K562 (cell line): ENCODE measurements around the gene GSK3B. TPM values are rescaled to one million over a fixed set of nuclear protein-coding genes. Genes with fewer than 3 reads are reported as not detected.

ENCODE experiments used
- ATAC-seq: fragments of 200-7000 bp; cut with Tn5 transposase; 3 replicates; pipeline ENCODE4 v1.9.1; 2020; ENCODE audit warnings: moderate library complexity
- BruUV-seq: library from RNA; stranded (reverse); fragments of 400-500 nt; replicated peaks from 2 replicates; lab custom pipeline; 2021; lab: Mats Ljungman, UMichigan
- CTCF ChIA-PET: fragments of 300-600 bp; formaldehyde crosslinking; extraction: SDS; loops from one replicate; lab custom pipeline; 2021; ENCODE audit warnings: low intra/inter-chr PET ratio; lab: Yijun Ruan, JAX
- POLR2A ChIA-PET: fragments of 300-600, 350-650 bp; sonication (Branson Sonifier 250); formaldehyde crosslinking; extraction: SDS; loops from one replicate; lab custom pipeline; 2021; ENCODE audit warnings: antibody characterized with exemption, inconsistent platforms; lab: Yijun Ruan, JAX
- DNase-seq, 4 experiments: peaks; one replicate each; pipeline versions ENCODE4 v3.0.0 to v3.0.0-alpha.2; 2011 to 2018; ENCODE audit warnings: low spot score in 3 of 4, mixed read lengths in 3 of 4; ENCODE audit errors: extremely low read depth in 1 of 4
- FAIRE-seq: peaks from 2 replicates; lab custom pipeline; 2011; peaks lifted over from hg19 to GRCh38; lab: Jason Lieb, UNC
- H2AFZ ChIP-seq: 2 replicates; pipeline ENCODE4 v1.6.0; 2011; ENCODE audit warnings: low read depth, low read length, control low read depth, inconsistent platforms
- H3K27ac ChIP-seq: fragments of 200-600 bp; 3 replicates; pipeline ENCODE4 v1.8.0; 2011; ENCODE audit warnings: low read depth, mild to moderate bottlenecking, control low read depth, inconsistent platforms, low read length, moderate library complexity, mixed read lengths; ENCODE audit errors: extremely low read depth
- H3K27me3 ChIP-seq, 2 experiments: fragments of 300-600 bp in 1 of 2; 2 replicates in 1 of 2; 3 replicates in 1 of 2; pipeline versions ENCODE4 v1.6.0 to v1.8.0; 2011; ENCODE audit warnings: inconsistent platforms in 2 of 2, low read length in 2 of 2, mild to moderate bottlenecking in 1 of 2, mixed read lengths in 1 of 2, moderate library complexity in 1 of 2; ENCODE audit not compliant: control insufficient read depth in 2 of 2, insufficient read depth in 2 of 2
- H3K36me3 ChIP-seq: fragments of 300-600 bp; 3 replicates; pipeline ENCODE4 v1.8.0; 2011; ENCODE audit warnings: mild to moderate bottlenecking, low read length, inconsistent platforms; ENCODE audit not compliant: control insufficient read depth, insufficient read depth
- H3K4me1 ChIP-seq, 2 experiments: fragments of 200-600 bp in 1 of 2; replicated peaks in 1 of 2; 2 replicates in 1 of 2; 3 replicates in 1 of 2; pipeline versions ENCODE4 v1.5.1 to v1.8.0; 2011; ENCODE audit warnings: inconsistent platforms in 2 of 2, low read length in 2 of 2, mild to moderate bottlenecking in 1 of 2, mixed read lengths in 1 of 2, moderate library complexity in 1 of 2; ENCODE audit not compliant: control insufficient read depth in 2 of 2, insufficient read depth in 2 of 2
- H3K4me2 ChIP-seq: 2 replicates; pipeline ENCODE4 v1.6.1; 2011; ENCODE audit warnings: low read length, control low read depth, inconsistent platforms, mixed read lengths; ENCODE audit not compliant: insufficient read depth
- H3K4me3 ChIP-seq: fragments of 200-600 bp; sonication (generic), shearing (Covaris generic); 2 replicates; pipeline ENCODE4 v1.5.1; 2016; ENCODE audit warnings: control low read depth, inconsistent platforms
- H3K79me2 ChIP-seq: fragments of 200-600 bp; 3 replicates; pipeline ENCODE4 v1.8.0; 2011; ENCODE audit warnings: low read length, inconsistent platforms; ENCODE audit not compliant: control insufficient read depth, insufficient read depth
- H3K9ac ChIP-seq, 2 experiments: 2 replicates each; pipeline versions ENCODE4 v1.6.0 to v1.6.1; 2011; ENCODE audit warnings: low read depth in 2 of 2, low read length in 2 of 2, control low read depth in 1 of 2, inconsistent platforms in 1 of 2, mild to moderate bottlenecking in 1 of 2, mixed read lengths in 1 of 2; ENCODE audit not compliant: insufficient read depth in 1 of 2
- H3K9me1 ChIP-seq: one replicate; pipeline ENCODE4 v1.6.0; 2011; ENCODE audit warnings: inconsistent platforms, mild to moderate bottlenecking, low read length, moderate library complexity; ENCODE audit not compliant: control insufficient read depth, insufficient read depth
- H3K9me3 ChIP-seq: replicated peaks from 2 replicates; pipeline ENCODE4 v1.5.1; 2011; ENCODE audit warnings: low read depth, low read length, inconsistent platforms; ENCODE audit not compliant: control insufficient read depth, insufficient read depth
- H4K20me1 ChIP-seq: replicated peaks from 2 replicates; pipeline ENCODE4 v1.6.1; 2011; ENCODE audit warnings: low read length, inconsistent platforms, mixed read lengths; ENCODE audit not compliant: control insufficient read depth, insufficient read depth
- HMG20B ChIP-seq: fragments of 250-450 bp; sonication (Bioruptor Pico); IDR thresholded peaks from 2 replicates; pipeline ENCODE4 v1.5.0; 2021; ENCODE audit warnings: mild to moderate bottlenecking
- HNRNPLL ChIP-seq: fragments of 200-400 bp; formaldehyde crosslinking; IDR thresholded peaks from 2 replicates; pipeline ENCODE4 v1.6.1; 2017; ENCODE audit warnings: low read length, low read depth, mild to moderate bottlenecking; ENCODE audit not compliant: poor library complexity, severe bottlenecking
- RBM22 ChIP-seq: fragments of 200-400 bp; formaldehyde crosslinking; IDR thresholded peaks from 2 replicates; pipeline ENCODE4 v1.6.1; 2018; ENCODE audit warnings: low read length, low read depth; ENCODE audit not compliant: poor library complexity, severe bottlenecking
- TRIM24 ChIP-seq, 2 experiments: fragments of 450-650 bp; IDR thresholded peaks; 2 replicates each; pipeline ENCODE4 v1.6.1; 2016
- ZNF444 ChIP-seq: fragments of 250-450 bp; sonication (Bioruptor Pico); IDR thresholded peaks from 2 replicates; pipeline ENCODE4 v1.4.0; 2020; ENCODE audit warnings: mild to moderate bottlenecking, moderate library complexity
- WGBS: fragments of 100-300 bp; shearing (Covaris generic); methylation state at CpG from one replicate; pipeline ENCODE4 v1.1.6; 2016; ENCODE audit warnings: low coverage, mixed read lengths; ENCODE audit not compliant: insufficient coverage; ENCODE audit errors: missing lambda C conversion rate; 5-methylcytosine and 5-hydroxymethylcytosine counted together
- in situ Hi-C: fragments of 300-500 bp; cut with MboI; formaldehyde crosslinking; loops from 4 replicates; pipeline ENCODE4 v1.15.0; 2018; ENCODE audit warnings: inconsistent platforms, mixed read lengths
- intact Hi-C: fragments of 100-400 bp; cut with micrococcal nuclease; formaldehyde crosslinking; loops from 2 replicates; pipeline ENCODE4 v1.14.2; 2022
- polyA plus RNA-seq, 8 experiments: library from polyadenylated mRNA; depleted of rRNA in 4 of 8; stranded (reverse) in 5 of 8; unstranded in 3 of 8; fragments of >200 nt; fragmentation: Nextera tagmentation in 2 of 8; fragmentation: Illumina TruSeq in 1 of 8; extraction: Ambion mirVana in 2 of 8; extraction: Trizol in 1 of 8; gene quantifications; 2 replicates each; pipeline versions ENCODE4 v1.2.1 to v1.2.3, GENCODE V29; 2011 to 2014; ENCODE audit warnings: inconsistent platforms in 1 of 8, missing spikeins in 1 of 8
- total RNA-seq, 7 experiments: library from RNA; depleted of rRNA in 6 of 7; stranded (reverse); fragments of >200 nt in 6 of 7; fragmentation: Illumina TruSeq in 2 of 7; extraction: Trizol in 2 of 7; gene quantifications; 2 replicates each; pipeline versions ENCODE4 v1.2.1 to v1.2.3, GENCODE V29; 2011 to 2021; ENCODE audit warnings: low replicate concordance in 1 of 7
- TF ChIP-seq, protein P1 (sequence below): sonication (generic); formaldehyde crosslinking; IDR thresholded peaks from 2 replicates; pipeline ENCODE4 v1.8.1; 2022; ENCODE audit warnings: missing genetic modification reagents

The GSK3B gene
- total and polyA plus RNA-seq, 9 of the 15 experiments (the other 6 are each of a cell fraction or from before 2014, with no cell fraction given), result 4.7 to 25.0 (median 18.7) TPM

DNA sequence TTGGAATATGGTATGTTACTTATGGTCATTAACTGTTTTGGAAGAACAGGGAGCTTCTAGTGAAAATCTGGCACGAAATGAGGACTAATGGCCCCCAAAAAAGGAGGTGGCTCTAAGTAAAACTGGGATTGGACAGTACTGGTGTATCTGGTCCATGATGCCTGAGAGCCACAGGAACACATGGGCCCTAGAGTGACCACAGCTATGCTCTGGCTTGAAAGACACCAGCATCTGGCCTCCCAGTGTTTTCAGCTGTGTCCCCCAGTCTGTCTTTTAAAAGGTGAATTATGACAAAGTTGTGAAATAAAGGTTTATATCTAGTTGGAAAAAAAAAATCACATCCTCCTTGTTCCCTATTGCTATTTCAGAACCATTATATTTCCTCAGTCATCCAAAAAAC lies 64.5 kb downstream of the GSK3B start:
- H3K4me1 ChIP-seq, result peaks cover 0 to 4% of the 10 kb centered on the region in 2 experiments; a peak in 1 of 5 replicates
- ATAC-seq (no peak), DNase-seq (no peak), FAIRE-seq (no peak)
- no peak for TF ChIP-seq HMG20B (CRISPR knock-in tag)
- no peak for TF ChIP-seq HNRNPLL
- TF ChIP-seq TRIM24 (IDR thresholded peaks at IDR 0.05), result no peak
- no peak for TF ChIP-seq ZNF444 (CRISPR knock-in tag)
- TF ChIP-seq, protein P1, sequence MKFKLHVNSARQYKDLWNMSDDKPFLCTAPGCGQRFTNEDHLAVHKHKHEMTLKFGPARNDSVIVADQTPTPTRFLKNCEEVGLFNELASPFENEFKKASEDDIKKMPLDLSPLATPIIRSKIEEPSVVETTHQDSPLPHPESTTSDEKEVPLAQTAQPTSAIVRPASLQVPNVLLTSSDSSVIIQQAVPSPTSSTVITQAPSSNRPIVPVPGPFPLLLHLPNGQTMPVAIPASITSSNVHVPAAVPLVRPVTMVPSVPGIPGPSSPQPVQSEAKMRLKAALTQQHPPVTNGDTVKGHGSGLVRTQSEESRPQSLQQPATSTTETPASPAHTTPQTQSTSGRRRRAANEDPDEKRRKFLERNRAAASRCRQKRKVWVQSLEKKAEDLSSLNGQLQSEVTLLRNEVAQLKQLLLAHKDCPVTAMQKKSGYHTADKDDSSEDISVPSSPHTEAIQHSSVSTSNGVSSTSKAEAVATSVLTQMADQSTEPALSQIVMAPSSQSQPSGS (CRISPR knock-in tag), result no peak
- no peak for TF ChIP-seq RBM22
- in situ Hi-C loops (no loop called here), intact Hi-C loops (no loop called here)
- no peak overlapping the region for H3K4me2 ChIP-seq
- BruUV-seq, result no TSS peak
- CTCF ChIA-PET, result no interaction called here
- no peaks in the 10 kb centered on the region; the same call in 1 of the 2 replicates for H3K9me3 ChIP-seq
- H2AFZ ChIP-seq, result no peak overlapping the region
- no peaks in the 10 kb centered on the region for H3K9me1 ChIP-seq
- no peak overlapping the region for H3K27ac ChIP-seq
- POLR2A ChIA-PET, result no interaction called here
- no peaks in the 10 kb centered on the region for H3K36me3 ChIP-seq
- H3K4me3 ChIP-seq, result no peak overlapping the region
- H4K20me1 ChIP-seq, result no peaks in the 10 kb centered on the region
- peaks cover 67% of the 10 kb centered on the region for H3K79me2 ChIP-seq
- no peak overlapping the region for H3K9ac ChIP-seq
- WGBS, result 80% methylated on average over 1 of the region's 1 CpG
- no peaks in the 10 kb centered on the region for H3K27me3 ChIP-seq
